Measurements from ENCODE around the gene PPP1CA.

GRCh38 chr11:67382276-67383136 is 19.2 kb downstream of the PPP1CA start:
- TF ChIP-seq, protein P1, sequence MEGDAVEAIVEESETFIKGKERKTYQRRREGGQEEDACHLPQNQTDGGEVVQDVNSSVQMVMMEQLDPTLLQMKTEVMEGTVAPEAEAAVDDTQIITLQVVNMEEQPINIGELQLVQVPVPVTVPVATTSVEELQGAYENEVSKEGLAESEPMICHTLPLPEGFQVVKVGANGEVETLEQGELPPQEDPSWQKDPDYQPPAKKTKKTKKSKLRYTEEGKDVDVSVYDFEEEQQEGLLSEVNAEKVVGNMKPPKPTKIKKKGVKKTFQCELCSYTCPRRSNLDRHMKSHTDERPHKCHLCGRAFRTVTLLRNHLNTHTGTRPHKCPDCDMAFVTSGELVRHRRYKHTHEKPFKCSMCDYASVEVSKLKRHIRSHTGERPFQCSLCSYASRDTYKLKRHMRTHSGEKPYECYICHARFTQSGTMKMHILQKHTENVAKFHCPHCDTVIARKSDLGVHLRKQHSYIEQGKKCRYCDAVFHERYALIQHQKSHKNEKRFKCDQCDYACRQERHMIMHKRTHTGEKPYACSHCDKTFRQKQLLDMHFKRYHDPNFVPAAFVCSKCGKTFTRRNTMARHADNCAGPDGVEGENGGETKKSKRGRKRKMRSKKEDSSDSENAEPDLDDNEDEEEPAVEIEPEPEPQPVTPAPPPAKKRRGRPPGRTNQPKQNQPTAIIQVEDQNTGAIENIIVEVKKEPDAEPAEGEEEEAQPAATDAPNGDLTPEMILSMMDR (conservative IDR thresholded peaks at IDR 0.05 in 1 of 2, IDR thresholded peaks at IDR 0.05 in 1 of 2; ENCODE audit: low read depth in 1 of 2, low read length in 2 of 2): peak; percentile 99
- TF ChIP-seq EZH2 (IDR thresholded peaks at IDR 0.05; ENCODE audit: low read length, missing control alignments): no peak

All from fibroblast of lung (primary cell).